K562 treated with DMSO at 1 percent for 24 hours (cell line): ENCODE results near the gene CCNDBP1. TPM values are rescaled to one million over a fixed set of nuclear protein-coding genes. Genes with fewer than 3 reads are reported as not detected.

Experiments used
- total RNA-seq: library from RNA; unstranded; fragments of 300-600 nt; gene quantifications from 2 replicates; pipeline ENCODE4 v1.2.3, GENCODE V29; 2022; ENCODE audit warnings: low read depth; ENCODE audit not compliant: insufficient read depth

Gene CCNDBP1
- total RNA-seq: 95.5 and 98.6 TPM in 2 replicates

GRCh38 chr15:43185157-43186002, at the start of gene CCNDBP1:
TSS of gene CCNDBP1 (plus strand) at chr15:43185403. CDS start at chr15:43185499, 96 bp downstream.

GRCh38 chr15:43220991-43221403, 35.8 kb downstream of the CCNDBP1 start, which contains the start of gene EPB42:
TSS of gene EPB42 (minus strand) at chr15:43221018. CDS start at chr15:43220825, 193 bp downstream.

Other genes starting within 250 kb of the CCNDBP1 start
- gene UBR1, start 79.4 kb upstream of the CCNDBP1 start, total RNA-seq: 6.6 and 8.5 TPM in 2 replicates
- gene TMEM62, start 51.8 kb upstream of the CCNDBP1 start, total RNA-seq: 11.0 and 11.9 TPM in 2 replicates
- gene EPB42, start 35.6 kb downstream of the CCNDBP1 start, total RNA-seq: 0.67 and 0.90 TPM in 2 replicates
- gene TGM5, start 81.5 kb downstream of the CCNDBP1 start, total RNA-seq: not detected in 2 replicates
- gene TGM7, start 116.9 kb downstream of the CCNDBP1 start, total RNA-seq: not detected in 2 replicates
- gene LCMT2, start 145.2 kb downstream of the CCNDBP1 start, total RNA-seq: 5.9 and 6.3 TPM in 2 replicates
- gene ZSCAN29, start 185.6 kb downstream of the CCNDBP1 start, total RNA-seq: 16.4 and 19.4 TPM in 2 replicates
- gene TUBGCP4, start 185.7 kb downstream of the CCNDBP1 start, total RNA-seq: 24.6 and 27.8 TPM in 2 replicates